ENCODE data around the gene ST3GAL3.

DNA sequence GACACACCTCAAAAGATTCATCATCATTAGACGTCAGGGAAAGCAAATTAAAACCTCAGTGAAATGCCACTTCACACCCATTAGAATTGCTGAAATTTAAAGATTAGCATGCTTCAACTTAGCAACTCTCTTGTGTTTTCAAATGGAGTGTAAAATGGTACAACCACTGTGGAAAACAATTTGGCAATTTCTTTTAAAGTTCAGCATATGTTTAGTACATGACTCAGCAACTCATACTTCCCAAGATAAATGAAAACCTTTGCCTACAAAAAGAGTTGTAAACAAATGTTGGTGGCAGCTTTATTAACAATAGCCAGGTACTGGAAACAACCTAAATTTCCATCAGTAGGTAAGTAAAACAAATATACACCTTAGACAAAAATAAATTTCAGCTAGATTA, 42.7 kb downstream of the ST3GAL3 start:
- TF ChIP-seq POLR2A (IDR thresholded peaks at IDR 0.05): no peak
- TF ChIP-seq, protein P1, sequence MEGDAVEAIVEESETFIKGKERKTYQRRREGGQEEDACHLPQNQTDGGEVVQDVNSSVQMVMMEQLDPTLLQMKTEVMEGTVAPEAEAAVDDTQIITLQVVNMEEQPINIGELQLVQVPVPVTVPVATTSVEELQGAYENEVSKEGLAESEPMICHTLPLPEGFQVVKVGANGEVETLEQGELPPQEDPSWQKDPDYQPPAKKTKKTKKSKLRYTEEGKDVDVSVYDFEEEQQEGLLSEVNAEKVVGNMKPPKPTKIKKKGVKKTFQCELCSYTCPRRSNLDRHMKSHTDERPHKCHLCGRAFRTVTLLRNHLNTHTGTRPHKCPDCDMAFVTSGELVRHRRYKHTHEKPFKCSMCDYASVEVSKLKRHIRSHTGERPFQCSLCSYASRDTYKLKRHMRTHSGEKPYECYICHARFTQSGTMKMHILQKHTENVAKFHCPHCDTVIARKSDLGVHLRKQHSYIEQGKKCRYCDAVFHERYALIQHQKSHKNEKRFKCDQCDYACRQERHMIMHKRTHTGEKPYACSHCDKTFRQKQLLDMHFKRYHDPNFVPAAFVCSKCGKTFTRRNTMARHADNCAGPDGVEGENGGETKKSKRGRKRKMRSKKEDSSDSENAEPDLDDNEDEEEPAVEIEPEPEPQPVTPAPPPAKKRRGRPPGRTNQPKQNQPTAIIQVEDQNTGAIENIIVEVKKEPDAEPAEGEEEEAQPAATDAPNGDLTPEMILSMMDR (IDR thresholded peaks at IDR 0.05 in 4 of 5, conservative IDR thresholded peaks at IDR 0.05 in 1 of 5): no peak
